OCI-LY1 (cell line): ENCODE measurements around the gene CELSR2.

Experiments used
- CTCF ChIP-seq: fragments of 200-600 bp; sonication (generic), shearing (Covaris generic); IDR thresholded peaks from 2 replicates; pipeline ENCODE4 v1.5.1; 2017; ENCODE audit warnings: mild to moderate bottlenecking, antibody characterized with exemption, low read length, moderate library complexity, mixed read lengths
- EZH2 ChIP-seq: fragments of 200-600 bp; sonication (generic), shearing (Covaris generic); IDR thresholded peaks from 2 replicates; pipeline ENCODE4 v1.8.0; 2017; ENCODE audit warnings: borderline replicate concordance, mixed run types, mild to moderate bottlenecking, antibody characterized with exemption, low read length, moderate library complexity, mixed read lengths

GRCh38 chr1:109304226-109304920 is 55.0 kb downstream of the CELSR2 start:
- TF ChIP-seq CTCF: no peak
- TF ChIP-seq EZH2: no peak
